GM21723 (cell line): ENCODE results near the gene RASAL2.
"Not testable (repeated sequence)": the region's sequence is repeated elsewhere in the genome, so short reads cannot be mapped to it uniquely, and the experiment has no call there.

Source experiments
- ATAC-seq: cut with Tn5 transposase; IDR thresholded peaks from one replicate; pipeline ENCODE4 v1.9.1; 2021; ENCODE audit warnings: mild to moderate bottlenecking, moderate library complexity; ENCODE audit not compliant: unreplicated experiment

Gene RASAL2

DNA sequence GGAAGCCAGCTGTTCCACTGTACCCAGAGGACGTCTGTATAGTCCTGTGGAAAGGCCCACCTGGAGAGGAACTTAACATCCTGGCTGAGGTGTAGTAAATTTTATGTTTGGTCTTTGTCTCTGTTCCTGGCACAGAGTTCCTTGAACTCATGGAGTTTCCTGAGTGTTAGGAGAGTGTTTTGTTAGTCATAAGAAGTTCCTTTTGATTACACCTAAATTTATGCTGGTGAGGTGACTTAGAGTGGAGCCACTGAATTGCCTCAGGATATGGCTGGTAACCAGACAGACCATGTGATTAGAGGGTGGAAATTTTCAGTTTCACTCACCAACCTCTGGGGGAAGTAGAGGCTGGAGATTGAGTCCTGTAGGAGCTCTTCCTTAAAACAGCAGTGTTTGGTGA lies 57.9 kb downstream of the RASAL2 start:
- ATAC-seq: no peak

DNA sequence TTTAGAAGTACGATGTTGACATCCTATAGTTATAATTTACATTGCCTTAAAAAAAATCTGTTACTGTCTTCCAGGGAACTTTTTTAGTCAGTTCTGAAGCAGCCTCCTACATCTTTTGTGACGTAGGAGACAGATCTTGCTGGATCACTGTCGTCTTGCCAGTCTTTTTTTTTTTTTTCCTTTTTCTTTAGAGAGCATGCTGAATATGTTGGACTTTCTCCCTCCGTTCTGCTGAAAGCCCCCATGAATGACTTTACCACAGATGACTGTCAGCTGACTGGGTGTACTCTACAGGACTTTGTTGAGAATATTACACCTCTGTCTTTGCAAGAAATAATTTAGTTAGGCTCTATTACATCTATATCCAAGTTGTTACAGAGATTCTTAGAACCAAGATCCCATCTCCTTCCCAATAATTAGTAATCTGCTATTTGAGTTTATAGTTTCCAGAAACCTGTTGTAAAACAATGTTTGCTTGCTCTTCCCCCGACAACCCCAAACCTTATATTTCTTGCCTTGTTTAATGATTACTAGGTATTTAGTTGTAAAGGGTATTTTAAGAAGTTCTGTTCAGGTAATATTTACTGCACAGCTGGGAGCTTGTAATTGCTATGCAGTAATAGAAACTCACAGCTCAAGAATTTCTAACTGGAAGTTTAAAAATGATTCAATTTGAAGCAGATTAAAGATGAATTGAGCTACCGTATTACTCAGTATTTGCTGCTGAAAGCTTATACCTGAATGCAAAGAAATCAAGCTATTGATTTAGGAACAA lies 61.8 kb downstream of the RASAL2 start:
- no peak for ATAC-seq

DNA sequence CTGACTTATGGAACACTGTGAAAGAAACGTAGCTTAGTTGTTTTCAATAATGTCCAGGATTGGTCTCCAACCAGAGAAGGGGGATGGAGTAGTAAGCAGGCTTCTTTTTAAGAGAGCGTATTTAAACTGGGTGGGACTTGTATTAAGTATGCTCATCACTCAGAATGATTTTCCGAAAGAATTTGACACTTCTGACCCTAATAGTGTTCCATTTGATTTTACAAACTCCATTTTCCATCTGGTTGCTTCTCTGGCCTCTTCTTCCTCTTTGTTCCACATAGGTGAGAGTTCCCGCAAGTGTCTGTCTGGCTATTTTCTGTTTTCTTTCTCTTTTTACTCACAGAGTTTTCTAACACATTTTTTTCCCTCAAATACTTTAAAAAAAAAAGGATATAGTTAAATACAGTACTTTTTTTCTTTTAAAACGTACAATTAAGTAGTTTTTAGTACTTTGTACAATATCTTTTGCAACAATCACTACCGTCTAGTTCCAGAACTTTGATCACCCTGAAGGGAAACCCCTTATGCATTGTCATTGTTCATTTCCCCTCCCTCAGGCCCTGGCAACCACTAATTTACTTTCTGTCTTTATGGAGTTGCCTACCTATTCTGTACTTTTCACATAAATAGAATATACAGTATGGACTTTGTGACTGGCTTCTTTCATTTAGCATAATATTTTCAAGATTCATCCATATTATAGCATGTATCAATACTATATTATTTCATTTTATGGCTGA lies 67.0 kb downstream of the RASAL2 start:
- ATAC-seq: no peak

DNA sequence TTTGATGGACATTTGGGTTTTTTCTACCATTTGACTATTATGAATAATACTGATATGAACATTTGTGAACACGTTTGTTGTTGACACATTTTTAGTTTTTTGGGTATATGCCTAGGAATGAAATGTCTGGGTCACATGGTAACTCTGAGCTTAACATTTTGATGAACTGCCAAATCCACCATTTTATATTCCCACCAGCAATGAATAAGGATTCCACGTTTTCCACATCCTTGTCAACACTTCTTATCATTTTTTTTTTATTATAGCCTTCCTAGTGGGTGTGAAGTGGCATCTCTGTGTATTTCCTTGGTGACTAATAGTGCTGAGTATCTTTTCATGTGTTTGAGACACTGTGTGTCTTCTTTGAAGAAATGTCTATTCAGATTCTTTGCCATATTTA lies 67.6 kb downstream of the RASAL2 start:
- no peak for ATAC-seq

DNA sequence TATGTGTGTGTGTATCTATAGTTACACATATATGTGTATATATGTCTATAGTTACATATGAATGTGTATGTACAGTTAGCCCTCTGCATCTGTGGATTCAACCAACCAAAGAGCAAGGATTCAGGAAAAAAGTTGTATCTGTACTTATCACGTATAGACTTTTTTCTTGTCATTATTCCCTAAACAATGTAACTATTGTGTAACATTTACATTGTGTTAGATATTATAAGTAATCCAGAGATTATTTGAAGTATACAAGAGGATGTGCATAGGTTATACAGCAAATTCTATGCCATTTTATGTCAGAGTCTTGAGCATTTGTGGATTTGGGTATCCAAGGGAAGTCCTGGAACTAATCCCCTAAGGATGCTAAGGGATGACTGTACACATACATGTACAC lies 71.3 kb downstream of the RASAL2 start:
- no peak for ATAC-seq

DNA sequence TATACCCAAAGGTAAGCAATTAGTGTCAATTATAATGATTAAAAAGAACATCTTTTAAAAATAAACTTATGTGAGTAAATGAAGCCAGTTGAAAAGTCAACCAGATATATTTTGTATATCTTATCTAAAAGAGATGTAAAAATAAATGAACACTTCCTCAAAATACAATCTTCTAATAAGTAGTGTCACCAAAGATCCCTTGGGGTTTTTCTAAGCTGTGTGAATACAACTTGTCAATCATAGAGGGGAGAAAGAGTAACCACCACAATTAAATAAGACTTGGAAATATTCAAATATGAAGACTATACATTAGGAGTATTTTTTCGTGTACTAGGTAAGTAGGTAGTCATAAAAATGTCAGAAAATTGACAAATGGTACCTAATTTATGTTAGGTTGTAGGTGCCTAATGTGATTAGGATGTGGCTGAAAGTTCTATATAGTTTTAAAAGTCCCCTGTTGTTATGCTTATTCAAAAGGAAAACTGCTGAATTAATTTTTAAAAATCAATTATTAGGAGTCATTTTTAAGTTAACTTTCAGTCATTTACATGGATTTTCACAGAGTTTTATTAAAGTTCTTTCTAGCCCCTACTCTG lies 72.6 kb downstream of the RASAL2 start:
- ATAC-seq: no peak

DNA sequence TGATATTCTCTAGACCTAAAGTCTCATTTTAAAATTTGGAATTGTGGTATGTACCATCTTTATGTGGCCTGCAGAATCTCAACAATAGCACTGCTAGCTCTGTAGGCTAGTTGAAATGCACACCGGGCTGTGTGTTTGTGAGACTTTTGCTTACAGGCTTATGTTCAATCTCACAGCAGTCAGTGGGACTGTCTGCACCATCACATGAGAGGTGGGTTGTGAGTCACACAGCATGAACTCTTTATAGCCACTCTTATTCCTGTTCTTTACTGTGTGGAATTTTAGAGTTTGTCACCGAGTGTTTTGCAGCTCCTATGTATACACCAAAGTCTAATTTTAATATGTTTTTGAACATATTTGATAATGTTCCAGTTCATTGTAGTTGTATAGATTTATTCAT lies 74.6 kb downstream of the RASAL2 start:
- ATAC-seq: no peak

DNA sequence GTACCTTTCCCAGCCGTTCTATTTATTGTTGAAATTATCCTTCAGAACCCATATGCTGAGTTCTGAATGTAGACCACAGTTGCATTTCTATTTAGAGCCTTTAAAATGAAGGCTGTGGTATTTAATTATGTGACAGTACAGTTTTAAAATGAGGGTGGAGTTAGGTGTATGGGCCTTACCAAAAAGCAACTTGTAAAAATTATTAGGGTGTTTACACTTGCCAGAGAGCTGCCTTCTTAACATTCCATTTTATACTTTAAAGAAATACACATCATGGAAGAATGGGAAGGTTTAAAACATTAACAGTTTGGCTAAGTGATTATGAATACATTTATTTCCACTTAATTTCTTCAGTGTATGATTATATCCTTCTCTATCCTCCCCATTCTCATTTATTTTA lies 75.7 kb downstream of the RASAL2 start:
- no peak for ATAC-seq

DNA sequence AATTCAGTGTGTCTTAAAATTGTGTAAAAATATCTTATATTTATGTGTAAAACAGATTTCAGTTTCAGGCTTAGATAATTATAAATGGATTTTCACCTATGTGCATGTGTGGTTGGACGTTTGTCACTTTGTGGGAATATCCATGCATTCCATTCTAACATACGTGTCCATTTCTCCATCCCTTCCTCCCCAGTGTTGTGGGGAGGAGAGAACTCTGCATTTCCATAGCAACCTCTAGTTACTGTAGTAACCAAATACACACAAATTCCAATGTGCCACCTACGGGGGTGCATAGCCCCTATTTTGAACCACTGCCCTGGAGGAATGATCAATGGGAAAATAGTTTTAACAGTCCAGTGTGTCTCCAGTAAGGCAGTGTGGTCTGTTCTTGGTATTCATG lies 79.0 kb downstream of the RASAL2 start:
- no peak for ATAC-seq

DNA sequence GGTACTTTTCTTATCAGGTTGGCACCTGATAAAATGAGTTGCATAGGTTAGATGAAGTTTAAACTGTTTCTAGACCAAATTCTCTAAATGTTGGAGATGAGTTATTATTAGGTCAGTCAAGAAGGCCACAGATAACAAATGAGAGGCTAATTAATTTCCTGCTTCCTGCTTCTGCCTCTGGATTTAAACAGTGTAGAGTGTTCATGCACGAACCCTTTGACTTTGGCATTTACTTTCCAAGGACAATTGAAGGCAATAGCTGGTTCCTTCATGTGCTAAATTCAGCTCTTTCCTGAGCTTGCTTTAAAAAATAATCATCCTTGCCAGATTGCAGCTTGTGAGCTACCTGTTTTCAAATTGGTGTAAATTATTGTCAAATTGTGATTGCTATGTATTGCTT lies 80.6 kb downstream of the RASAL2 start:
- ATAC-seq: no peak

DNA sequence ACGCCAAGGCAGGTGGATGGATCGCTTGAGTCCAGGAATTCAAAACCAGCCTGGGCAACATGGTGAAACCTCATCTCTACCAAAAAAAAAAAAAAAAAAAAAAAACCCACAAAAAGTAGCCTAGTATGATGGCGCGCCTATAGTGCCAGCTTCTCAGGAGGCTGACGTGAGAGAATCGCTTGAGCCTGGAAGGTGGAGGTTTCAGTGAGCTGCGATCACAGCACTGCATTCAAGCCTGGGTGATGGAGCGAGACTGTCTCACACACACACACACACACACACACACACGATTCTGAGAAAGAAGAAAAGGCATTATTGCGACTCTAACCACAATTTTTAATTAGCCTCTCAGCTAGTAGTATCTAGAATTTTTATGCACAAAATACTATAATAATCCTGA lies 86.5 kb downstream of the RASAL2 start:
- ATAC-seq: no peak

DNA sequence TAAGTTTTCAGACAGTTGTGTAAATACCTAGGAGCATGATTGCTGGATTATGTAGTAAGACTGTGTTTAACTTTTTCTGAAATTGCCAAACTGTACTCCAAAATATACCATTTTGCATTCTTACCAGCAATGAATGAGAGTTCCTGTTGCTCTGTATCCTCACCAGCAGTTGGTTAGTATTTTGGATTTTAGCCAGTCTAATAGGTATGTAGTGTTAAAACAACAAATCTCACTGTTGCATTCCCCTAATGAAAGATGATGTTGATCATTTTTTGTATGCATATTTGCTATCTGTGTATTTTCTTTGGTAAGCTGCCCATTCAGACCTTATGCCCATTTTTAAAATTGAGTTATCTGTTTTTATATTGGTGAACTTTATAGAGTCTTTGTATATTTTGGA lies 89.9 kb downstream of the RASAL2 start:
- no peak for ATAC-seq

DNA sequence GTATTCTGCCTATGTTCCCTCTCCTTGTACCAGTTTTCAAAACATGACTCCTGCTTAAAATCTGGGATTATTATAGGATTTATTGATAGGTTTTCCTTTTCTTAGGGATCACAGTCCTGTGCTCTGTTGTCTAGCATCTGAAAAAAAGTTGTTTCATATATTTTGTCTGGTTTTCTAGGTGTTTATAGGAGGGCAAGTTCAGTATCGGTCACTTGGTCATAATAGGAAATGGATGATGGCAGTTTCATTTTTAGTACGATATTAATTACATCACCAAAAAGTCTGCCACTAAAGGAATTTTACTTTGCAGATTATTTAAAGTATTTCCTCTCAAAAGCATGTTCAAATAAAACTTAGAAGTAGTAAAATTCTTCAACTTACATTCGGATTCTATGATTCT lies 94.4 kb downstream of the RASAL2 start:
- ATAC-seq: no peak

DNA sequence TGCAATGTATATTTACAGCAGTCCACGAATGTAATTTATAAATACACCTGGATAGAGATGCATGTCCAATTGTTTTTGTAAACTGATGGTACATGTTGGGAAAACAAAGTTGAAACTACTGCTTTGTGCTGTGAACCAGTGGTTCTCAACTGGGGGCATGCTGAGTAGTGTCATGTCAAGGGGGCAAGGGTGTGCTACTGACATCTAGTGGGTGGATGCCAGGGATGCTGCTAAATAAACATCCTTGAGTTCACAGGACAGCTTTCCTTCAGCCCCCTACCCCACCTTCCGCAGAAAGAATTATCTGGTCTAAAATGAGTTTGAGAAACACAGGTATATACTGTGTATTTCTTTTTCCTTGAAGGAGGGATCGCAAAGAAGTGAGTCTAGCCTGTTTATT lies 95.9 kb downstream of the RASAL2 start:
- peak; percentile 76 for ATAC-seq

DNA sequence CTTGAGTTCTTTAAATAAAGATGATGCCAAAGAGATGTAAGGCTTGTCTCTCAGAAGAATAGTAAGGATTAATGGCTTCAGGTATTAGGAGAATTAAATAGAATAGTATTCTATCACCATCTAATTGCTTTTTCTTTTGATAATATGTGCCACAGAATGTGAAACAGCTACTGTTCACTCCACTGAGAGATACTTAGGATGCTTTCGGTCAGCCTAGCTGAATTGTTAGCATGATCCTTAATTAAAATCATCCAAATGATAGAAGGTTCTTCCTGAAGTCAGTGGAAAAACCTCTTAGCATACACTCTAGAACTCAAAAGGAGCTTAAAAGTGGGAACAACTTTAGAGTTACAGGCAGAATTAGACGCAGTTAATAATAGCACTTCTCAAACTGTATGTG lies 97.0 kb downstream of the RASAL2 start:
- no peak for ATAC-seq

DNA sequence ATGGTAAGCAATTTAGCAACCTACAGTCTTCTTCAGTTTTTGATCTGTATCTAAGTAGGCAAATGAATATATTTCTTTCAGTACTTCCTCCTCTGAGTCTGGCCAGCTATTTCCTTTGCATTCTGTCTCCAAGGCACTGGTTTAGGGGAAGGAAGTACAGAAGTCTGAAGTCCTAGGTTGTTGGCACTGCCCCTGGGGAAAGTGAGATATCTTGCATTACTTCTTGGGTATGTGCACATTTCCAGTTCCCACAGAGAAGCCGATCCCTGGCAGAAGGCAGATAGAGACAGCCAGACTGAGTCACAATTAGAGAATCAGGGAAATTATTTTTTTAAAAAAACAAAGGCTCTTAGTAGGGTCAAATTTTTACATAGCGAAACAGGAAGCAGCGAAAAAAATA lies 98.8 kb downstream of the RASAL2 start:
- no peak for ATAC-seq

DNA sequence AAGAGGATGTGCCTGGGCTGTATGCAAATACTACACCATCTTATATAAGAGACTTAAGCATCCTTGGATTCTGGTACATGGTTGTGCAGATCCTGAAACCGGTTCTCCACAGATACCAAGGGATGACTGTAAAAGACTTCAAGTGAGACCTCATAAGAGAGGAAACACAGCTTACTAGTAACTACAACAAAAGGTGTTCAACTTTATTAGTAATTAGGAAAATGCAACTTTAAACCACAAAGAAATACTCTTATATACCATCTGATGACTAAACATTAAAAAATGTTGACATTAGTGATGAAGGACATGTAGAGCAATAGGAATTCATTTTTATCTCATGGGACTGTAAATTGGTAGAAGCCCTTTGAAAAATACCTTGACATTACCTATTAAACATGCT lies 102.7 kb downstream of the RASAL2 start:
- no peak for ATAC-seq

DNA sequence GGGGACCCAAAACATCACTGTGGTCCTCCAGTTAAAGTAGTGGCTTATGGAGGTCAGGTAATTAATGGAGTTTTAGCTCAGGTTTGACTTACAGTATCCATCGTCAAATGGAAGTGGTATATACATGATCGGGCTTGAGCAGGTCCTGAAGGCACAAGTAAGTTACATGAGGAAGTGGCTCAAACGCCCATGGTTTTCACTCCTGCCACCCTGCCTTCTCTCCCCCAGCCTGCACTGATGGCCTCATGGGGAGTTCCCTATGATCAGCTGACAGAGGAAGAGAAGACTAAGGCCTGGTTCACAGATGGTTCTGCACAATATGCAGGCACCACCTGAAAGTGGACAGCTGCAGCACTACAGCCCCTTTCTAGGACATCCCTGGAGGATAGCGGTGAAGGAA lies 108.2 kb downstream of the RASAL2 start:
- ATAC-seq: not testable (repeated sequence)

DNA sequence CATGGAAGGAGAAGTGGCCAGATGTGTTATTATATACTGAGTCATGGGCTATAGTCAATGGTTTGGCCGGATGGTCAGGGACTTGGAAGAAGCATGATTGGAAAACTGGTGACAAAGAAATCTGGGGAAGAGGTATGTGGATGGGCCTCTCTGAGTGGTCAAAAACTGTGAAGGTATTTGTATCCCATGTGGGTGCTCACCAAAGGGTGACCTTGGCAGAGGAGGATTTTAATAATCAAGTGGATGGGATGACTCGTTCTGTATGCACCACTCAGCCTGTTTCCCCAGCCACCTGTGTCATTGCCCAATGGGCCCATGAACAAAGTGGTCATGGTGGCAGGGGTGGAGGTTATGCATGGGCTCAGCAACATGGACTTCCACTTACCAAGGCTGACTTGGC lies 108.6 kb downstream of the RASAL2 start:
- ATAC-seq: not testable (repeated sequence)

DNA sequence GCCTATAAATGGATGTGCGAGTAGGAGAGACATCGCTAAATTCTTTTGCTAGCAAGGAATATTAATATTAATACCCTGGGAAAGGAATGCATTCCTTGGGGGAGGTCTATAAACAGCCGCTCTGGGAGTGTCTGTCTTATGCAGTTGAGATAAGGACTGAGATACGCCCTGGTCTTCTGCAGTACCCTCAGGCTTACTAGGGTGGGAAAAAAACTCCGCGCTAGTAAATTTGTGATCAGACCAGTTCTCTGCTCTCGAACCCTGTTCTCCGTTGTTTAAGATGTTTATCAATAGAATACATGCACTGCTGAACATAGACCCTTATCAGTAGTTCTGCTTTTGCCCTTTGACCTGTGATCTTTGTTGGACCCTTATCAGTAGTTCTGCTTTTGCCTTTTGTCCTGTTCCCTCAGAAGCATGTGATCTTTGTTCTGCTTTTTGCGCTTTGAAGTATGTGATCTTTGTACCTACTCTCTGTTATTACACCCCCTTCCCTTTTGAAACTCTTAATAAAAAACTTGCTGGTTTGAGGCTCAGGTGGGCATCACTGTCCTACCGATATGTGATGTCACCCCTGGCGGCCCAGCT lies 114.5 kb downstream of the RASAL2 start:
- ATAC-seq: not testable (repeated sequence)

DNA sequence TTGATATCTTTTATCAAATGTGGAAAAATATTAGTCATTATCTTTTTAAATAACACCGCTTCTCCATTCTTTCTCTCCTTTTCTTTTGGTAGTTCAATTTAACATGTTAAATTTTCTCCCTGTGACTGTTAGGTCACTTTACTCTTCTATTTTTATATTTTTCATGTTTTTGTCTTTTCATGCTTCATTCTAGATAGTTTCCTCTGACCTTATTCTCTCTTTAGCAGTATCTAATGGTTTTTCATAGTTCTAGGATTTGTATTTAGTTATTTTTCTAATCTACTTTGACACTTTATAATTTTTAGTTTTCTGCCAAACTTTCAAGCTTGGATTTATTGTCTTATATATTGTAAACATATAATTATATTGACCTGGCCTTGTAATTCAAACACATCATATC lies 116.0 kb downstream of the RASAL2 start:
- no peak for ATAC-seq

DNA sequence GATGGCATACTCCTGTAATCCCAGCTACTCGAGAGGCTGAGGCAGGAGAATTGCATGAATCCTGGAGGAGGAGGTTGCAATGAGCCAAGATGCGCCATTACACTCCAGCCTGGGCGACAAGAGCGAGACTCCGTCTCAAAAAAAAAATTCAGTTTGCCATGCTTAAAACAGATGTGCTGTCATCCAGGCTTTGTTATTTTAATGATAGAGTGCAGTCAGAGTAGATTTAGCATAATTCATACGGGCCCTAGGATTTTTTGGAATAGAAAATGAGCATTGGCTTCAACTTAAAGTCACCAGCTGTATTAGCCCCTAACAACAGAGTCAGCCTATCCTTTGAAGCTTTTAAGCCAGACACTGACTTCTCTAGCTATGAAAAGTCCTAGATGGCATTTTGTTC lies 124.6 kb downstream of the RASAL2 start:
- no peak for ATAC-seq
